Measurements from ENCODE around the gene SLC39A6.
"Not testable (repeated sequence)": the region's sequence is repeated elsewhere in the genome, so short reads cannot be mapped to it uniquely, and the experiment has no call there.

Gene SLC39A6

DNA sequence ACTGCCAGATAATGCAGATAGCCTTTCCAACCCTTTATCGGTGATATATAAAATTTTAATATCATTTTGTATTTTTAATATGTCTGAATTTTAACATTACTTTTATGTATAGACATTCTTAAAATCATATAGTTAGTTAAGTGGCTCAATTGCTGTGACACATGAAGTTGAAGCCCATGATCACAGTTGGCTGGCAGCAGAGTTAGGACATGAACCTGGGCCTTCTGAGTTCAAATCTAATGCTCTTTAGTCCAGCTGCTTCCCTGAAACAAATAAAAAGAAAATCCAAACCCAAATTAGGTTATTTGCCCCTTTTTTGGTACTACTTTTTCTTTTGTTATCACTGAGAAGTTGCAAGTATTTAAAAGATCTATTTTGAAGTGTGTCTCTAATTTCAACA, 6.1 kb upstream of the SLC39A6 start:
- DNase-seq, result no peak

DNA sequence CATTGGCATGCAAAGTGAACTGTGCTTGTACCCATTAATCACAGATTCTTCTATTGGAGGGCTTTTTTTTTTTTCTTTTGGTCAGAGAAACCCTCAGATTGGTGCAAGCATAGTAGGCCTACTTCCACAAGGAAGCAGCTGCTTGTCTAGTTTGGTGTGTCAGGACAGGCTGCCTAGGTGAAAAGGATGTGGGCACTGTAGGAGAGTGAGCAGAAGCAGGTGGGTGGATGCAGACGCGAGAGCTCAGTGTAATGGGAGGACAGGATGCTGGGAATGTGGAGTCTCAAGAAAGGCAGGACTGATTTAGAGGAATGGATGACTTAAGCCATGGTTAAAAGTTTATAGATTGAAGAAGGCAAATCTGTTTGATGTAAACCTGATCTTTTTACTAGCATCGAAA, 3.6 kb upstream of the SLC39A6 start:
- DNase-seq, result no peak

DNA sequence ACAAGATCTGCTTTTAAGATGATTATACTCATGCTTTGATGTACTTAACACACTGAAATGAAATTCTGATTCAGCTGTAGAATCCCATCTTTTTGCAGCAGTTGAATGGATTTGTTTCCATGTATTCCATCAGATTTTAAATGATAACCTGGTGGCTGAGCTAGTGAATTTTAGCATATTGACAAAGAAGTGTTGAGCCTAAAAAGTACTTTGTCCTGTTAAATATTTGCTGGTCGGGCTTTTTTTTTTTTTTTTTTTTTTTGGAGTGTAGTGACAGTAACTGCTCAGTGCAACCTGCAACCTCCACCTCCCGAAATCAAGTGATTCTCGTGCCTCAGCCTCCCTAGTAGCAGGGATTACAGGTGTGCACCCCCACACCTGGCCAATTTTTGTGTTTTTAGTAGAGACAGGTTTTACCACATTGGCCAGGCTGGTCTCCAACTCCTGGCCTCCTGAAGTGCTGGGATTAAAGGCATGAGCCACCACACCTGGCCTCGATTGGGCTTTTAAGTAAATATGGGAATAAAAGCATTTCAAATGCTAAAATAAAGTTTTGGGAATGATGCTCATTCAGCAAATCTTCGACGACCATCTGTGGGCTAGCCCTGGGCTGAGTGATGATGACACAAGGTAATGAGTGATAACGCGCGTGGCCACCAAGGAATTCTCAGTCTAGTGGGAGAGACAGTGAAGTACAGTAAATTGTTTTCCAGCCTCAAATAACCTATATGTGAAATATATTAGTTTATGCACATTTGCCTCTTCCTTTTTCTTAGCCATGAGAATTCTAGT, 2.7 kb upstream of the SLC39A6 start:
- no peak for DNase-seq

DNA sequence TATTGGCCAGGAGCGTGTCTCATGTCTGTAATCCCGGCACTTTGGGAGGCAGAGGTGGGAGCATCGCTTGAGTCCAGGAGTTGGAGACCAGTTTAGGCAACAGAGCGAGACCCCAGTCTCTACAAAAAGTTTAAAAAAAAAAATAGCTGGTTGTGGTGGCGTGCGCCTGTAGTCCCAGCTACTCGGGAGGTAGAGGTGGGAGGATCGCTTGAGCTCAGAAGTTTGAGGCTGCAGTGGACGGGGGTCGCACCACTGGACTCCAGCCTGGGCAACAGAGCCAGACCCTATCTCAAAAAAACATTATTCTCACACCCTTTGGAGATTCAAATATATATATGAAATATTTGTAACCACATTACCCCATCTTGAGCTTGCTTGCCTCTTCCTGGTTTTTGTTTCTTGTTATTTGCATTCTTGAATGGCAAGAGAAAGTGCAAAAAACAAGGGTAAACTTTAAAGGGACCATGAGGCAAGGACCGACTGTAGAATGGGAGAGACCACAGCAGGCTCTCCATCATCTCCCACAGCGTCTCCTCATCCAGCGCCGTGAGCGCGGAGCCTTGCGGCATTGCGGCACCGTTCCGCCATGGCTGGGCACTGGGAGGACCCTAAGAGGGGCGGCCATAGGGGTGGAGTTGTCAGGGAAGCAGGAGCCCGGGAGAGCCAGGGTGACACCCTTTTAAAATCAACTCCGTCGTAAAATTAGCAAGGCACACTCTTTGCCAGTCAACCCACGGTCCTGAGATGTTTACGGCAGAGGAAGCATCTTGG, 1.9 kb upstream of the SLC39A6 start:
- no peak for DNase-seq

DNA sequence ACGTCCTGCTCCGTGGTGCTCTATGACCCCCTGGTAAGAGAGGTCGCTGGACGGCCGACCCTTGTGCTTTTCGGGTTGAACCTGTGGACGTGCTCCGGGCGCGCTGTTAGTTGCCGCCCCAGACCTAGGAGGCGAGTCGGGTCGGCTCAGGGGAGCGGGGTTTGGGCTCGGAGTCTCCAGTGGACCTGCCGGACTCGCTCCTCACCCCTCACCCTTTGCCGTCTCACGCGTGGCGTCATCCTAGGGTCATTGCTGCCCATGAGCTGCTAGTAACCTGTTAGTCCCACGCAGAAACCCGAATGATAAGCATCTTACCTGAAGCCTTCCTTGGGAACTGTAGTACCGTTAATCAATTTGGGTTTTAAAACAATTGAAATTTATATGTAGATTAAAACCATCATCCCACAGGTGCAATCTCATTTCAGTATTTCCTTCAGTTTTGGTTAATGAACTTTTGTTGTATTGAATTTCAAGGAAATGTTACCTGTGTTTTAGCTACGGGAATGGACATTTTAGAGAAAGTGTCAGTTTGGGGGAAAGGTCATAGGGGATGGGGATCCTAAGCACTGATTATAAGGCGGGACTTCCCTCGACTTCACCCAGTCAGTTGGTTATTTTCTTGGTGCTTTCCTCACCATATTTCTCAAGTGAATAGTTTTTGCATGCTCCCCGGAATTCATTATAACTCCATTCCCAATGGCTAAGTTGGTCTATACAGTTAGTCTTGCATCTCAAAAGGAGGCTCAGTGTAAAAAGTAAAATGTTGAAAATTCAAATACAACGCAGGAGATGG, 1.1 kb upstream of the SLC39A6 start:
- no peak for DNase-seq

DNA sequence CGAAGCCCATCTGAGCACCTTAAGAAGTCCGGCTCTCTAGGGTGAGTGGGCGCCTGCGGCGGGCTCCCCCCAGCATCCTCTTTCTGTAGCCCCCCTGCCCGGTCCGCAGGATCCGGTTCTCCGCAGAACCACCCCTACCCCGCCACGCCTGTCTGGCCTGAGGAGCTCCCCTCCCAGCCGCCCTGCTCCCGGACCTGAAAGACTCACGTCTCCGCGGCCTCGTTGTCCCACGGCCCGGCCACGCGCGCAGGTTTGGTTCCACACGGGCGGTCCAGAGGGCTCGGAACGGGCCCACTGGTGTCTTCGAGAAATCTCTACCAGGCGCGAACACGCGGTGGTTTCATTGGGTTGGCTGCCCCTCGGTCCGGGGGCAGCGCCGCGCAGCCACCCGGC, 237 bp downstream of the SLC39A6 start:
- DNase-seq, result no peak

DNA sequence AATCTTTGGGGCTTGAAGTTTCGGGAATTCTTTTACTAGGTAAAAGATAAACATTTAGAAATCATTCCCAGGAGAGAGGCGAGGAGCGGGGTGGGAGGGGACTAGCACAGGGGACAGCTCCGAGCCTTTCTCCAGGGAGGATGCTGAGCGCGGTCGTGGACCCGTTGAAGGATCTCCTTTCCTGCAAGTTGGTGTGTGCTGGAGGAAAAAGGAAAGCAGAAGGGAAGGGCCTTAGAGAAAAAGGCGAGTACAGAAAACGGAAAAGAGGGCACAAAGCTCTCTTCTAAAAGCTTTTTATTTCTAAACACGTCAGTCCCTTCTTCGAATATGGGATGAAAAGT, 640 bp downstream of the SLC39A6 start:
- DNase-seq, result peak in 1 of 3 experiments; percentile 76

DNA sequence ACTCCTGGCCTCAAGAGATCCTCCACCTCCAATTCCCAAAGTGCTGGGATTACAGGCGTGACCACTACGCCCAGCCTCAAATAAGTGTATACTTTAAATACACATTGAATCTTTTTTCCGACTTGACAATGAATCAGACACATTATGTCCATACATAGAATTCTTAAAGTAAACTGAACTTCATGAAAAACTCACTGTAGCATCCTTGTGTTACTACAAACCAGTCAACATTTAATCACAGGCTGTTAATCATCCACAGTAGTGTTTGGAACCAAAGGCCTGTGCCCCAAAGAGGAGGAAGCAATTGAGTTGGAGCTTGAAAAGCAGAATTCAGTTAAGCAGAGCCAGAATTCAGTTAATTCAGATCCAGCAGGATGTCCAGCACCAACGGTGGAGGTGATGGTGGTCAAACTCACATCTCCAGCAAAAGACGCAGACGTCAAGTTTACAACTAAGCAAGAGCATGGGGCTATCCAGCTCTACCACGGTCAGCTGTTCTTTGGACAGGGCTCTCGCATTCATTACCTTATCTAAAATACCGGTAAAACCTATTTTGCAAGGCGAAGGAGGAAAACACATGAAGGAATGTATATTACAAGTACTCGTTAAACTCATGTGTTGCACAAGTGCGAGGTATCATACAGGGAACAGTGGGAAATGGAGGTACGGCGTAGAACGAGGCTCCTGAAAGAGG, 1.2 kb downstream of the SLC39A6 start:
- DNase-seq, result no peak

DNA sequence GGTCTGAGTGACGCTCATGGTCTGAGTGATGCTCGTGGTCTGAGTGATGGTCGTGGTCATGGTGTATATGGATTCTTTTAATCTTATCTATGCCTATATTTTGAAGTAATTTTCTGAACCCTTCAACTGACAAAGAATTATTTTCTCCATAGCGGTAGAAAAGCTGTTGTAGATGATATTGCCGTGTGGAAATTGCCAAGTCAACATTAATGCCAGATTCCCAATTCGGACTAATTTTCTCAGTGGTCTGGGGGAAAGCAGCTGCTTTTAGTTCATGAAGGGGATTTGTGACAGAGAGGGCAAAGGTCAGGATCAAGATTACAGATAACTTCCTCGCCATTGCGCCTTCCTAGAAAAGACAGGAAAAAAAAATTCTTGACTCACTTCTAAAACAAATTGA, 2.5 kb downstream of the SLC39A6 start:
- DNase-seq, result no peak

DNA sequence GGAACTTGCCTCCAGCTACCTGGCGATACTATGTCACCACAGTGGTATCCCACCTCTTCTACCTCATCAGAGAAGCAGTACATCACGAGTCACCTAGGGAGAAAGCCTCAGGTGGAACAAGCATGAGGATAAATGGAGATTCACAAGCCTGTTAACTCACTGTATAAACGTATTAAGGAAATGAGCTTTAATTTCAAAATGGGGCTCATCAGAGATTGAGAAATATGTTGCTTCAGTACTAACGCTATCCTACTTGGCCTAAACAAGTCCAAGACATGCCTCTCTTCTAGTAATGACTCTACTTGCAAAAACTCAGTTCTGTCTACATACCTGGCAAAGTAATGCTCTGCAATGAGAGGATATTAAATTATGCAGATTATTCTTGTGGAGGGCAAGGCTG, 4.3 kb downstream of the SLC39A6 start:
- no peak for DNase-seq

DNA sequence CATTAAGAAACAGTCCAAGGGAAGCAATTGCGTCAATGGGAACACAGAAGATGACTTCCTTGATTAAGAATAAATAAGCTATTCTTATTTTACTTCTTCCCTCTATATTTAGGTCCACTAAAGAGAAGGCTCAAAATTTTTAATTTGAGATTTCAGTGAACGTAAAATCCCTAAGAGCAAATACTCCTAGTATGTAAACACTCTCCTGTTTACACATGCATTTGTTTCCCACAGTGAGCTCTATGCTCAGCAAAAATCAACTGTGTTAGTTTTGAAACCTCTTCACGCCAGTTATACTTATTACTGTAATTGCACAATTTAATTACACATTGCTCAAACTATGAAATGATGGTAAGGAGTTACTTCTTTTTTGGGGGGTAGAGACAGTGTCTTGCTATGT, 8.8 kb downstream of the SLC39A6 start:
- peak in 2 of 3 experiments; percentile 41 to 59 for DNase-seq

DNA sequence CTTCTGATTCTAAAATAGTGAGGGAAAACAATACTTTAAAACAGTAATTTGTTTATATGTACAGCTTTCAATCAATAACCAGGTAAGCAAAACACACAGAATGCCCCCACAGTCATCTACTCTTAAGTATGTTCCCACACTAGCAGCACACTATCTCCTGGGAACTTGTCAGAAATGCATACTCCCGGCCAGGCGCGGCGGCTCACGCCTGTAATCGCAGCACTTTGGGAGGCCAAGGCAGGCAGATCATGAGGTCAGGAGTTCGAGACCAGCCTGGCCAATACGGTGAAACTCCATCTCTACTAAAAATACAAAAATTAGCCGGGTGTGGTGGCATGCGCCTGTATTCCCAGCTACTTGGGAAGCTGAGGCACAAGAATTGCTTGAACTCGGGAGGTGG, 12.4 kb downstream of the SLC39A6 start:
- not testable (repeated sequence) for DNase-seq

DNA sequence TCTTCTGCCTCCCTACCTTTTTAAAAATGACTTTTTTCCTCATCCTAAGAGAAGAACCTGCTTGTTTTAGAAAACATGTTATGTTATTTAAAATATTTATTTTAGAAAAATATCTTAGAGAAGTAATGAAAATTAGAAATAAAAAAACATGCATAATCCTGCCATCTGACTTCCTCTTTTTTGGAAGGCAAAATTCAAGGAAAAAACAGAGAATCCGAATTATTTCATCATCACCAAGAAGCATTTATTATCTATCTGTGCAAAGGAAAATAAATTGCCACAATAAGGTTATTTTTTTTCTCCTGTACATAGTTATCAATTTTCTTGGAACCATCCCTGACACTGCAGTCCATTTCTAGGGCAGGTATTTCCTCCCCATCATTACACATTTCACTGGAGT, 14.4 kb downstream of the SLC39A6 start:
- DNase-seq, result no peak

DNA sequence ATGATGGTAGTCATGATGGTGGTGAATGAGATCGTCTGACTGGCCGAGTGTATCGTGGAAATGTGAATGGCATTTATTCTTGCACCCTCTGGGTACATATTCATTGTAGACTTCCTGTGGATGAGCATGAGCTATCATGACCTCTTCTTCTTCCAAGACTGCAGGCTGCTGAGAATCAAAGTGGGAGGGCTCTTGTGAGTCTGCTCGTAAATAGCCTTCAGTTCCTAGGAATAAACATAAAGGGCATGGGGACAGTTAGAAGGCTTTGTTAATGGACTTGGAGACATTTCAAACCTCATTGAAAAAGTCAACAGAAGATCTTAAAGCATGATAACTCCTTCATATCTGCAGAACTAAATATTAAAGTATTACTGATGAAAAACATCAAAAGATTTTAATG, 14.9 kb downstream of the SLC39A6 start:
- DNase-seq, result no peak

DNA sequence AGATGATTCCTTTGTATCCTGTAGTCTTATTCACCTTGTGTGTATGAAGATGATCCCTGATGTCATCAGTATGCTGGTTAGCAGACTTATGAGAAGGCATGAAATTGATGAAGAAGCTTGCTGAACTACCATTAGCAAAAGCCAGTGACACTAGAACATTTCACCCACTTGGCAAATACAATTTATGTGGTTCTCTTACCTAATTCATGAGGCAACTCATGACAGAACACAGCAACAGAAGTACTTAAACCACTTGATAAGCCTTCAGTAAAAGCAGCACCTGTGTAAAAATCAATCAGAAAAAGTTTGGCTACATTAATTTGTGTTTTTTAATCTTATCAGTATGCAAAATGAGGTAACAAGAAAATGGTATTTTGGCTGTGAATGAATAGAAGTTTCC, 16.8 kb downstream of the SLC39A6 start:
- no peak for DNase-seq

DNA sequence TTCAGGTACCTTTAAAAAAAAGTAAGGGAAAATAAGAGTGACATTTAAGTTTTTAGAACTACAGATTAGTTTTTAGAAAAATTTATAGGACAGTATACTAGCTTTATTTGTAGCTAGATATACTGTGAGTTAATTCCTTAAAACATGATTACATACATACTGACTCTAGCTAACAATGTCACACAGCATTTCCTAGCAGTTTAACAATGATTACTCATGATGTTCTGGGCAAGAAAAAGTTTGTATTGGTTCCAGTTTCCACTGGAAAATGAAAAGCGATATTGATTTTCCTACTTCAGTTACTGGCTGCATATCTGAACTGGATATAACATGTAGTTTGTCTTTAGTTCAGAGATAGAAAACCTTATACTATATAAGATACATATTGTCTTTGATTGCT, 19.4 kb downstream of the SLC39A6 start:
- no peak for DNase-seq

DNA sequence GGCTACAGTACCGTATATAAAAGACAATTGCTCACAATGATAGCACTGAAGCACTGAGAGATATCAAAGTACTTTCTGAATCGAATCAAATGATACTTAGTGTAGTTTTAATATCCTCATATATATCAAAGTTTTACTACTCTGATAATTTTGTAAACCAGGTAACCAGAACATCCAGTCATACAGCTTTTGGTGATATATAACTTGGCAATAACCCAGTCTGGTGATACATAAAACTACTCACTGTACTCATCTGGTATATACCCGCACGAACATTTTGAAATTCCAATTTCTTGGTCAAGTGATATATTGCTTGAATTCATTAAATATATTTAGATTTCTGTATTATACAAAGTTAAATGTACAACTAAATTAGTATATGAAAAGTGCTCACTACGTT, 20.5 kb downstream of the SLC39A6 start:
- DNase-seq, result no peak

DNA sequence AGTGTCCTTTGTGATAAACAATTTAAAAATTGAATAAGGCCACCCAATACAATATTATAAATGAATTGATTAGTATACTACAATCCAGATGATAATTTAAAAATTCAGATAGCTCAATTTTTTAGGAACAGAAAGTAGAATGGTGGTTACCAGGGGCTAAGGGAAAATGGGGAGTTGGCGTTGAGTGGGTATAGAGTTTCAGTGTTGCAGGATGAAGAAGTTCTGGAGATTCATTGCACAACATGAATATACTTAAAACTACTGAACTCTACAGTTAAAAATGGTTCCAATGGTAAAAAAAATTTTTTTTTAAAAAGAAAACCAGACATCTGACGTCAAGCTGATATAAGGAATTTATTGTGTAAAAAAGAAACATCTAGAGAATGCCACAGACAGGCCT, 20.9 kb downstream of the SLC39A6 start:
- no peak for DNase-seq

DNA sequence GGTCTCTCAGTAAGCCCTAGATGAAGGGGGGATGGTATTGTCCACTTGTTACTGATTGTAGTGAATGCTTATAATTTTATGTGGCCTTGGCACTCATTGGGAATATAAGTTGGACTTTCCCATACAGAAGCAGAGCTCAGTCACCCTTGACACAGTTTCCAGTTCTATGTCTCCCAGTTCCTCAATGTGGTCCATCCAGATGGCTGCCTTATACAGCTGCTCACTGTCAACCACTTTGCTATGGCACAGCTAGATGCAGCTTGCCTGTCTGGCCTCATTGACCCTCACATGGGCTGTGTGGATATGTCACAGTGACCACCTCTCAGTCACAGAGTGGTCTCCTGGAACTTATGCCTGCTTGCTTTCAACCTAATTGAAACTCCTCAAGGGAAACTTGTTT, 21.7 kb downstream of the SLC39A6 start:
- DNase-seq, result no peak

DNA sequence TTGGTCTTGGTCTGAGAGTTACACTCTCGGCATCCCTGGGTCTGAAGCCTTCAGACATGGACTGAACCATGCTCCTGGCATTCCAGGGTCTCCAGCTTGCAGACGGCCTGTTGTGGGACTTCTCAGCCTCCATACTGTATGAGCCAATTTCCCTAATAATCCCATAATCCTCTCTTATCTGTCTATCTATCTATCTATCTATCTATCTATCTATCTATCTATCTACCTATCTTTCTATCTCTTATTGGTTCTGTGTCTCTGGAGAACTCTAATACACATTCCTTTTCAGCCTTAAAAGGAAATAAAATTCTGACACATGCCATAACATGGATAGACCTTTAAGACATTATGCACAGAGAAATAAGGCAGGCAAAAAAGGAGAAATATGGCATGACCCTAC, 24.4 kb downstream of the SLC39A6 start:
- DNase-seq, result no peak

DNA sequence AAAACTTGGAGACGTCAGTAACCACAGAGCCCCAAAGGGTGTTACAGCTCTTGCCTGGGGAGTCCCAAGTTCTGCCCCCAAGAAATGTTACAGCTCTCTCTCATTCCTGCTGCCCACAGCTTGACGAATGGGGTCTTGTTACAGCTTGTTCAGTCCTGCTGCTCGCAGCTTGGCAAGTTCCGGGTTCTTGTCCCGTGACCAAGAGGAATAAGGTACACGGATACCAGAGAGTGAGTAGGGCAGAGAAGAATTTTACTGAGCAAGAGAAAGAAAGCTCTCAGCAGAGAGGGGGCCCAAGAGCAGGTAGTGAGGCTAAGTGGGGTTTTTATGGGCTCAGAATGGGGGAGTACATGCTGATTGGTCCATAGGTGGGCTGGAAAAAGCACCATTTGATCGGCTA, 27.2 kb downstream of the SLC39A6 start:
- no peak for DNase-seq

DNA sequence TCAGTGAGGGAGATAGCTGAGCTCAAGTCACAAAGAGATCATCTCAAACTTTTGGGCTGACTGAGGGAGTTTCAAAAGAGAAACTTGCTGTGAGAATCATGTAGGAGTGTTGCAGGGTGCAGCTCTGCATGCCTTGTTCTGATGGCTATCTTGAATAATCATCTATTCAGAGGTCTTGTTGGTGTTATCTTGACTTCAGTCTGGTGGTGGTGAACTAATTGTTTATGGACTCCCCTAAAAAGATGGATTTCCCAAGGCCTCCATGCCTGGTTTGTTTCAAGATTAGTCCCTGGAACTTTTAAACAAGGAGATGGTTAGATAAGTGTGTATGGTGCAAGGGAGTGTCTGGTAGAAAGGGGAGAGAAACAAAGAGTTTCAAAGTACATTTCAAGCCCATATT, 29.8 kb downstream of the SLC39A6 start:
- DNase-seq, result no peak

DNA sequence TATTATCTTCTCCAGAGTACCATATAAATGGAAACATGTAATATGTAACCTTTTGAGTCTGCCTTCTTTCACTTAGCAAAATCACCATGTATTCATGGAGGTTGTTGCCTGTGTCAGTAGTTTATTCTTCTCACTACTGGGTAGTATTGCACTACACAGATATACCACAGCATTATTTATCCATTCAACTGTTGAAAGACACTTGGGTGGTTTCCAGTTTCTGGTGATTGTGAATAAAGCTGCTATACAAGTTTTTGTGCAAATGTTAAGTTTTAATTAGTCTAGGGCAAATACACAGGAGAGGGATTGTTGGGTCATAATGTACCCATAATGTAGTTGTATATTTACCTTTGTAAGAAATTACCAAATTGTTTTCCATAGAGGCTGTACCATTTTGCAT, 32.2 kb downstream of the SLC39A6 start:
- DNase-seq, result no peak

Measured in NCI-H1417 (cell line).